BLaER1 (cell line): ENCODE measurements around the gene MYH10.

Source experiments
- H3K27ac ChIP-seq: shearing (Covaris generic); formaldehyde crosslinking; 2 replicates; pipeline ENCODE4 v1.8.1; 2022
- H3K27me3 ChIP-seq: shearing (Covaris generic); formaldehyde crosslinking; 2 replicates; pipeline ENCODE4 v1.8.1; 2022
- H3K36me3 ChIP-seq: shearing (Covaris generic); formaldehyde crosslinking; 2 replicates; pipeline ENCODE4 v1.8.1; 2022
- H3K4me1 ChIP-seq: shearing (Covaris generic); formaldehyde crosslinking; 2 replicates; pipeline ENCODE4 v1.8.1; 2022
- H3K4me2 ChIP-seq: shearing (Covaris generic); formaldehyde crosslinking; 2 replicates; pipeline ENCODE4 v1.8.1; 2022
- H3K4me3 ChIP-seq: shearing (Covaris generic); formaldehyde crosslinking; 2 replicates; pipeline ENCODE4 v1.8.1; 2022
- H3K9ac ChIP-seq: shearing (Covaris generic); formaldehyde crosslinking; 2 replicates; pipeline ENCODE4 v1.8.1; 2022
- H3K9me3 ChIP-seq: shearing (Covaris generic); formaldehyde crosslinking; 2 replicates; pipeline ENCODE4 v1.8.1; 2022
- H4K20me1 ChIP-seq: shearing (Covaris generic); formaldehyde crosslinking; 2 replicates; pipeline ENCODE4 v1.8.1; 2022
- Cebpa-rat ChIP-seq: shearing (Covaris generic); IDR thresholded peaks from 2 replicates; pipeline ENCODE4 v1.8.1; 2022

MYH10 gene

GRCh38 chr17:8593276-8593675, 37.2 kb downstream of the MYH10 start:
- Histone ChIP-seq H3K36me3 (peaks cover 67% of the 10 kb centered on the region), H3K27me3 (no peaks in the 10 kb centered on the region), H3K9ac (no peak overlapping the region), H3K4me2 (no peak overlapping the region), H3K4me1 (peaks cover 17% of the 10 kb centered on the region), H4K20me1 (peaks cover 12% of the 10 kb centered on the region; the same call in 1 of the 2 replicates), H3K27ac (no peak overlapping the region), H3K9me3 (peaks cover 10% of the 10 kb centered on the region; the same call in 1 of the 2 replicates), H3K4me3 (no peak overlapping the region)
- TF ChIP-seq Cebpa-rat, result no peak

- Histone ChIP-seq H3K4me3 (no peak overlapping the region), H3K9me3 (peaks cover 13% of the 10 kb centered on the region), H3K4me2 (no peak overlapping the region), H3K36me3 (peaks cover 73% of the 10 kb centered on the region), H3K27ac (no peak overlapping the region), H4K20me1 (peaks cover 12% of the 10 kb centered on the region; the same call in 1 of the 2 replicates), H3K27me3 (no peaks in the 10 kb centered on the region), H3K9ac (no peak overlapping the region), H3K4me1 (peaks cover 17% of the 10 kb centered on the region)
- no peak for TF ChIP-seq Cebpa-rat
These were observed 41.5 kb downstream of the MYH10 start for GRCh38 chr17:8588877-8589554.

- no peak for TF ChIP-seq Cebpa-rat
- H3K4me3 ChIP-seq, result no peak overlapping the region
- H3K4me1 ChIP-seq, result peaks cover 33% of the 10 kb centered on the region
- H3K27me3 ChIP-seq, result no peaks in the 10 kb centered on the region
- H3K9me3 ChIP-seq, result peaks cover 10% of the 10 kb centered on the region
- no peak overlapping the region for H3K9ac ChIP-seq
- H3K27ac ChIP-seq, result no peak overlapping the region
- no peak overlapping the region for H3K4me2 ChIP-seq
- peaks cover 12% of the 10 kb centered on the region; the same call in 1 of the 2 replicates for H4K20me1 ChIP-seq
- H3K36me3 ChIP-seq, result peaks cover 74% of the 10 kb centered on the region
These were observed 43.8 kb downstream of the MYH10 start for GRCh38 chr17:8586766-8587165.

GRCh38 chr17:8585911-8586310, 44.6 kb downstream of the MYH10 start:
- peaks cover 66% of the 10 kb centered on the region for H3K36me3 ChIP-seq
- H3K9me3 ChIP-seq, result peaks cover 10% of the 10 kb centered on the region
- no peak overlapping the region for H3K9ac ChIP-seq
- TF ChIP-seq Cebpa-rat, result no peak
- no peaks in the 10 kb centered on the region for H3K27me3 ChIP-seq
- H3K4me2 ChIP-seq, result no peak overlapping the region
- no peak overlapping the region for H3K4me3 ChIP-seq
- H3K27ac ChIP-seq, result no peak overlapping the region
- peaks cover 12% of the 10 kb centered on the region; the same call in 1 of the 2 replicates for H4K20me1 ChIP-seq
- H3K4me1 ChIP-seq, result peaks cover 42% of the 10 kb centered on the region

- Histone ChIP-seq H3K9ac (no peak overlapping the region), H3K27me3 (no peaks in the 10 kb centered on the region), H4K20me1 (no peaks in the 10 kb centered on the region), H3K36me3 (peaks cover 55% of the 10 kb centered on the region), H3K27ac (no peak overlapping the region), H3K4me2 (no peak overlapping the region), H3K4me1 (peaks cover 44% of the 10 kb centered on the region), H3K9me3 (peaks cover 10% of the 10 kb centered on the region), H3K4me3 (no peak overlapping the region)
- no peak for TF ChIP-seq Cebpa-rat
These were observed 46.6 kb downstream of the MYH10 start for GRCh38 chr17:8583954-8584353.

DNA sequence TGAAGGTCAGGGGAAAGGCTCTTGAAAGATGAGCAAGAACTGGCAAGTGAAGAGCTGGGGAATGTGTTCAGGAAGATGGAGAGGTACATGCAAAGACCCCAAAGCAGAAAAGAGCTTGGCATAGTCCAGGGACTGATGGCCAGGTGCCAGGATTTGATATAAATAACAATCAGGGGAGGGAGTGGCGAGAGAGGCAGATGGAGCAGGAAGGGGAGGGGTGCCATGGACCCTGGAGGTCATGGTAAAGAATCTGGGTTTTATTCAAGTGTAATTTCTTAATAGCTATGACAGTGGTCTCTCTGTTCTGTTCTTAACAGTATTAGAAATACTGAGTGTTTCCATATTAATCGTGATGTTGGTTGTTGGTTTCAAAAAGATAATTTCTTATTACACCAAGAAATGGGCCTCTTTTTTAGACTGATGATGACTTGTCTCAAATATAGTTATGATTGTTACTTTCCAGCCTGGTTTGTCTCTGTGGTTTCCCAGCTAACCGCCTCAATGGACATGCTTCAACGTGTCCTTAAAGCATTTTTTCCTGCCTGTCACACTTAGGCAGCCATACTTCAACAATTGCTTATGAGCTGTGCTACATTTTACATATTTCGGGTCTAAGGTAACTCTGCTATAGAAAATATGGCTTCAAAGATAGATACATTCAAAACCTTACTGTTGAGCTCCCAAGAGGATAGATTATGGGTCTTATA, 49.4 kb downstream of the MYH10 start:
- Histone ChIP-seq H3K27me3 (no peaks in the 10 kb centered on the region), H3K36me3 (peaks cover 50% of the 10 kb centered on the region), H3K4me3 (peak overlapping the region; percentile 19), H3K9me3 (peaks cover 10% of the 10 kb centered on the region), H4K20me1 (no peaks in the 10 kb centered on the region), H3K27ac (peak overlapping the region; percentile 76), H3K9ac (peak overlapping the region; percentile 16), H3K4me2 (peak overlapping the region; percentile 87), H3K4me1 (peaks cover 58% of the 10 kb centered on the region)
- TF ChIP-seq Cebpa-rat, result no peak

DNA sequence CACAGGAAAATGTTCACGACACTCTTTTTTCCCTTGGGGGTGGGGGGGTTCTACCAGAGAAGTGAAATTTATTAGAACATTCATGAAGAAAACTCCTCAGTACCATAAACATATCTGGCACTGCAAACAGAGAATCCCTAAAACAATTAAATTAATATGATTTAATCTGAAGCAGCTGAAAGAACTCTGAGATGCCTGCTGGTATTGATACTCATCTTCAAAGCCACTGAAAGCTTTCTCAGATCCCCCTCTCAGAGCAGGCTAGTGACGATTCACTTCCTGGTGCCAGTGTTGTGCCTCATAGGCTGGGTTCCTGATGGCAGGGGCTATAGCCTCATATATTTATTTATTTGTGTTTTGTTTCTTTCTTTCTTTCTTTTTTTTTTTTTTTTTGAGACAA, 52.7 kb downstream of the MYH10 start:
- Histone ChIP-seq H4K20me1 (no peaks in the 10 kb centered on the region), H3K4me2 (peak overlapping the region; percentile 25), H3K4me1 (peaks cover 53% of the 10 kb centered on the region), H3K27me3 (no peaks in the 10 kb centered on the region), H3K27ac (no peak overlapping the region), H3K4me3 (no peak overlapping the region), H3K9me3 (no peaks in the 10 kb centered on the region), H3K9ac (no peak overlapping the region), H3K36me3 (peaks cover 53% of the 10 kb centered on the region)
- TF ChIP-seq Cebpa-rat, result no peak

DNA sequence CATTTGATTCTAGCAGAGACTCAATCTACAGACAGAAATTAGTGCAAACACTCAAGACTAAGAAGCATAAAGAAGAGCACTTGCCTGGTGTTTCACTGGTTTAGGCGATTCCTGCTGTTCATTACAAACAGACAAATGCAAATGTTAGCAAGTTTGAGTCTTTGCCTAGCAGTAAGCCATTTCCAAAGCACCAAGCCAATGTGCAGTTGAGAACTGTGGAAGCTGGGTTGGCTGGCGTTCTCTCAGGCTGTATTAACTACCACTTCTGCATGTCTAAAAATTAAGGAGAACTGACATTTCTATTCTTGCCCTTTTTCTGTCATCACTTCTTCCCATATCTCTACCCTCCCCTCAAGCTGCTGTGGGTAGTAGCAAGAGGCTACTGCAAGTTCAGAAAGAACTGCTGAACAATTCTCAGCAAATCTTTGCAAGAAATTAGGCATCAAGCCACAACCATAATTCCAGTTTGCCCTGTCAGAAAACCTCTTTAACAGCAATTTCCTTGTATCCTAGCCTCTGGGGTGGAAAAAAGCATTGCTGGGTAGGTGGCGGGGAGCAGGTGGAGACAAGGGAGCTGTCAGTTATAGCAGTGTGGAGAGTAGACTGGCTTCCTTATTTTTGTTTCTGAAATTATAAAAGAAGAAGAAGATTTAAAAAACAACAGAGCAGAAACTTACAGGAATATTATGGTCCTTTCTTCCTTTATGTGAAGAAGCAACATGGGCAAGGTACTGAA, 53.8 kb downstream of the MYH10 start:
- H3K27ac ChIP-seq, result no peak overlapping the region
- no peaks in the 10 kb centered on the region for H3K9me3 ChIP-seq
- peaks cover 42% of the 10 kb centered on the region for H3K4me1 ChIP-seq
- no peak overlapping the region for H3K9ac ChIP-seq
- H3K4me3 ChIP-seq, result no peak overlapping the region
- H4K20me1 ChIP-seq, result no peaks in the 10 kb centered on the region
- TF ChIP-seq Cebpa-rat, result no peak
- H3K27me3 ChIP-seq, result no peaks in the 10 kb centered on the region
- peaks cover 62% of the 10 kb centered on the region for H3K36me3 ChIP-seq
- H3K4me2 ChIP-seq, result no peak overlapping the region

DNA sequence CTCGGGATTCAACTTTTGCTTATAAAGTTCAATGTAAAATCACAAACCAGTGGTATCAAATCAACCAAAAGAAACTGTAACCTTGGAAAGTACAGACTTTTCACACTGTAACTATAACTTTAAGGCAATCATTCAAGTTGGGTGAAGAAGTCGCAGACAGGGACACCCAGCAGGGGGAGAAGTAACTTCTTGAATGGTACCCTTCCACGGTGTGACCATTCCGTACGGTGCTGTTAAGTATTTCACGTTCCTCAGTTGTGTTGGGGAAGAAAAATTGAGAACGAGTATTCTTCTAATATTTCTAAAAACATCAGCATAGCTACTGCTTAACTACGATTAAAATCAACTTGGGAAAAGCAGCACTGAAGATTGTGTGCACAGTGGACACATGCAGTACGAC, 55.8 kb downstream of the MYH10 start:
- Histone ChIP-seq H3K4me3 (no peak overlapping the region), H4K20me1 (no peaks in the 10 kb centered on the region), H3K4me2 (no peak overlapping the region), H3K27me3 (no peaks in the 10 kb centered on the region), H3K4me1 (peaks cover 21% of the 10 kb centered on the region), H3K9me3 (no peaks in the 10 kb centered on the region), H3K36me3 (peaks cover 74% of the 10 kb centered on the region), H3K27ac (no peak overlapping the region), H3K9ac (no peak overlapping the region)
- TF ChIP-seq Cebpa-rat, result no peak

GRCh38 chr17:8572764-8573163, 57.8 kb downstream of the MYH10 start:
- Histone ChIP-seq H3K9ac (no peak overlapping the region), H3K4me1 (peaks cover 4% of the 10 kb centered on the region), H3K36me3 (peaks cover 85% of the 10 kb centered on the region), H3K4me3 (no peak overlapping the region), H3K9me3 (no peaks in the 10 kb centered on the region), H3K27ac (no peak overlapping the region), H3K27me3 (no peaks in the 10 kb centered on the region), H4K20me1 (no peaks in the 10 kb centered on the region), H3K4me2 (no peak overlapping the region)
- no peak for TF ChIP-seq Cebpa-rat
